ENCODE measurements around the gene AMY2B. TPM values are rescaled to one million over a fixed set of nuclear protein-coding genes. Genes with fewer than 3 reads are reported as not detected.
A peak's percentile ranks its signal among the peaks of the same experiment; 100 is the strongest.
"Not testable (repeated sequence)": the region's sequence is repeated elsewhere in the genome, so short reads cannot be mapped to it uniquely, and the experiment has no call there.

AMY2B gene
- total and polyA plus RNA-seq, 8 donors, result 318 to 2,598 (median 788) TPM

DNA sequence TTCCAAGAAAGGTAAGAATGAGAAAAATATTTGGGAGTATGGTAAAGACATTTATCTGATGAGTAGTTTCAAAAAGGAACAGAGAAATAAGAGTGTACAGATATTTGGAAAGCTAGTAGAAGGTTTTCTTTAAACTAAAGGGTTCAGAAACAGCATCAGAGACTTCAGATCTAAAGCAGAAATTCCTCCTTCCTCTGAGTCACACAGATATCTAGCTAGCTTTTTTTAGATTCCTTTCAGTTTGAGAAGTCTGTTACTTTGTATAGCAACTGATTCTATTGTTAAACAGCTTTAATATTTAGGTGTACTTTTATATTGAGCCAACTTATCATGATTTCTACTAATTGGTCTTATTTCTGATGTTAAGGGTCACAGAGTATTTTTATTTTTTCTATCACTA is 4.7 kb downstream of the AMY2B start:
- ATAC-seq, result peak in 1 of 4 donors; percentile 10
- no peaks in the 10 kb centered on the region for H3K36me3 ChIP-seq
- FAIRE-seq, result no peak
- H3K27me3 ChIP-seq, result no peaks in the 10 kb centered on the region
- TF ChIP-seq, protein P1, sequence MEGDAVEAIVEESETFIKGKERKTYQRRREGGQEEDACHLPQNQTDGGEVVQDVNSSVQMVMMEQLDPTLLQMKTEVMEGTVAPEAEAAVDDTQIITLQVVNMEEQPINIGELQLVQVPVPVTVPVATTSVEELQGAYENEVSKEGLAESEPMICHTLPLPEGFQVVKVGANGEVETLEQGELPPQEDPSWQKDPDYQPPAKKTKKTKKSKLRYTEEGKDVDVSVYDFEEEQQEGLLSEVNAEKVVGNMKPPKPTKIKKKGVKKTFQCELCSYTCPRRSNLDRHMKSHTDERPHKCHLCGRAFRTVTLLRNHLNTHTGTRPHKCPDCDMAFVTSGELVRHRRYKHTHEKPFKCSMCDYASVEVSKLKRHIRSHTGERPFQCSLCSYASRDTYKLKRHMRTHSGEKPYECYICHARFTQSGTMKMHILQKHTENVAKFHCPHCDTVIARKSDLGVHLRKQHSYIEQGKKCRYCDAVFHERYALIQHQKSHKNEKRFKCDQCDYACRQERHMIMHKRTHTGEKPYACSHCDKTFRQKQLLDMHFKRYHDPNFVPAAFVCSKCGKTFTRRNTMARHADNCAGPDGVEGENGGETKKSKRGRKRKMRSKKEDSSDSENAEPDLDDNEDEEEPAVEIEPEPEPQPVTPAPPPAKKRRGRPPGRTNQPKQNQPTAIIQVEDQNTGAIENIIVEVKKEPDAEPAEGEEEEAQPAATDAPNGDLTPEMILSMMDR (IDR thresholded peaks at IDR 0.05), result no peak
- no peaks in the 10 kb centered on the region for H3K9me3 ChIP-seq
- intact Hi-C loops (cut with DNase I), result no loop called here
- H3K4me1 ChIP-seq, result peaks cover 5 to 14% (median 7%) of the 10 kb centered on the region in 3 donors
- H3K4me3 ChIP-seq, result peak overlapping the region in 2 of 4 donors; percentile 12 to 15
- peak overlapping the region in 1 of 4 donors; percentile 71 for H3K27ac ChIP-seq
- DNase-seq, result no peak

- FAIRE-seq; H3K27me3 ChIP-seq; H3K36me3 ChIP-seq; H3K9me3 ChIP-seq; intact Hi-C loops (cut with DNase I): not testable (repeated sequence)
- DNase-seq (peak in 5 of 6 donors; percentile 34 to 53 (median 44)), ATAC-seq (peak; percentile 44 to 73 (median 64))
- WGBS, 2 donors, result 41 to 61% methylated on average over 3 of the region's 5 CpGs
- Histone ChIP-seq H3K4me1 (peaks cover 5 to 14% (median 7%) of the 10 kb centered on the region in 3 donors), H3K4me3 (peak overlapping the region in 1 of 4 donors; percentile 12), H3K27ac (peak overlapping the region in 1 of 4 donors; percentile 71)
Measured at GRCh38 chr1:103576784-103577183, 5.4 kb downstream of the AMY2B start.

- Histone ChIP-seq H3K4me3 (no peak overlapping the region), H3K4me1 (peaks cover 10 to 25% (median 21%) of the 10 kb centered on the region in 3 donors), H3K9me3 (no peaks in the 10 kb centered on the region), H3K27ac (peak overlapping the region; percentile 15 to 71 (median 30)), H3K27me3 (no peaks in the 10 kb centered on the region), H3K36me3 (no peaks in the 10 kb centered on the region)
- intact Hi-C loops (cut with DNase I), result no loop called here
- FAIRE-seq, result no peak
- no peak for DNase-seq
- TF ChIP-seq, protein P1 (IDR thresholded peaks at IDR 0.05), result no peak
- ATAC-seq, result peak in 1 of 4 donors; percentile 9
- 36 to 37% methylated on average over 1 of the region's 1 CpG for WGBS, 2 donors
Measured at GRCh38 chr1:103582464-103582863, 11.1 kb downstream of the AMY2B start.

- TF ChIP-seq, protein P1 (IDR thresholded peaks at IDR 0.05), result no peak
- Histone ChIP-seq H3K9me3 (no peaks in the 10 kb centered on the region), H3K4me1 (peaks cover 10 to 25% (median 21%) of the 10 kb centered on the region in 3 donors), H3K36me3 (no peaks in the 10 kb centered on the region), H3K27ac (peak overlapping the region in 2 of 4 donors; percentile 28 to 71), H3K27me3 (no peaks in the 10 kb centered on the region), H3K4me3 (peak overlapping the region in 1 of 4 donors; percentile 0)
- intact Hi-C loops (cut with DNase I), result no loop called here
- 23 to 30% methylated on average over 3 of the region's 3 CpGs for WGBS, 2 donors
- ATAC-seq, result peak; percentile 30 to 66 (median 50)
- no peak for DNase-seq
- FAIRE-seq, result no peak
Measured at GRCh38 chr1:103583887-103584286, 12.5 kb downstream of the AMY2B start.

DNA sequence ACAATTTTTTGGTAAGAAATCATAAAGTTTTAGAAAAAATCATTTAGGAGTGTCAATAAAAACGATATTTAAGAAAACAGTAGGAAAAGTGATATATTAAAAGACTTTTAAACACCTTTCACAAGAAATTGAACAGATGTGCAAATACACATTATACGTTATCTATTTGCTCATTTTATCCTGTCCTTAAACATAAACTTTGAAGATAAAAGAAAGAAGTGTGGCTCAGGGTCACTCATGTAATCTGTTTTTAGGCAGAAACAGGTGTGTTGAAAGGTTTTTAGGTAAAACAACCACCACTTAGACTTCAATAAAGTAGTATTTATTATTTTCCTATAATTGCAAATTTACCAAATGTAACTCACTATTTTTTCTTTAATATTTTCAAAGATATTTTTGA is 13.1 kb downstream of the AMY2B start:
- intact Hi-C loops (cut with DNase I), result no loop called here
- Histone ChIP-seq H3K36me3 (no peaks in the 10 kb centered on the region), H3K4me1 (peaks cover 7 to 22% (median 18%) of the 10 kb centered on the region in 3 donors), H3K4me3 (no peak overlapping the region), H3K27me3 (no peaks in the 10 kb centered on the region), H3K9me3 (no peaks in the 10 kb centered on the region), H3K27ac (peak overlapping the region in 2 of 4 donors; percentile 28 to 71)
- WGBS, 2 donors, result 26 to 32% methylated on average over 2 of the region's 2 CpGs
- FAIRE-seq (peak; percentile 45), DNase-seq (no peak), ATAC-seq (peak; percentile 18 to 70 (median 62))
- TF ChIP-seq, protein P1 (IDR thresholded peaks at IDR 0.05), result no peak

DNA sequence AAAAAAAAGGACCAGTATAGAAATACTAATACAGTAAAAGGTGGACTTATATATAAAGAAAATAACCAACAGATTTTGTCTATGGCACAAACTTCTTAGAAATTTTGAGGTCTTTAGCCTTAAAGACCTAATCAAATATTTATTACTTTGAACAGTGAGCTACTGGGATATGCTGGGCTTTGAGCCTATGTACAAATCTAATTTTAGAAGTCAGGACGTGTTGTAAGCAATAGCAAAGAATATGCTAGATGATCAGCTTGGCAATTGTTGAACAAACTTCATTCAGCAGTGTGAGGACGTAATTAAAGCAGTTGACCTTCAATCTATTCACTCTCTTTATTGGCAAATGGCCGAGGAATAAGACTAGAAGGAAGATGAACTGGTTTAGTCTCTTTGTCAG is 31.4 kb downstream of the AMY2B start:
- H3K27ac ChIP-seq; DNase-seq; intact Hi-C loops (cut with DNase I); H3K4me3 ChIP-seq; H3K36me3 ChIP-seq; H3K27me3 ChIP-seq; H3K9me3 ChIP-seq; H3K4me1 ChIP-seq: not testable (repeated sequence)
- FAIRE-seq, result peak; percentile 37
- ATAC-seq, result peak in 2 of 4 donors; percentile 37 to 47
- WGBS, 2 donors, result no CpG with 5 or more reads among the region's 3 CpGs
